RCC 7860 (cell line): Measurements from ENCODE around the gene PEF1.

Experiments used
- DNase-seq: peaks from one replicate; pipeline ENCODE4 v3.0.0-alpha.2; 2015; ENCODE audit warnings: low spot score
- FAIRE-seq: peaks from 2 replicates; lab custom pipeline; 2012; peaks lifted over from hg19 to GRCh38; lab: Jason Lieb, UNC

The PEF1 gene

GRCh38 chr1:31633117-31633516 lies 11.6 kb downstream of the PEF1 start:
- DNase-seq (no peak), FAIRE-seq (no peak)

GRCh38 chr1:31632649-31633048 lies 12.0 kb downstream of the PEF1 start:
- FAIRE-seq (no peak), DNase-seq (no peak)

GRCh38 chr1:31628931-31629556 lies 15.6 kb downstream of the PEF1 start:
- no peak for FAIRE-seq
- no peak for DNase-seq

GRCh38 chr1:31627930-31628559 lies 16.6 kb downstream of the PEF1 start:
- no peak for DNase-seq
- FAIRE-seq = no peak

- FAIRE-seq (no peak), DNase-seq (no peak)
Observed at GRCh38 chr1:31627301-31627929, 17.3 kb downstream of the PEF1 start.

- DNase-seq (no peak), FAIRE-seq (no peak)
Observed at GRCh38 chr1:31626223-31627207, 18.2 kb downstream of the PEF1 start.

GRCh38 chr1:31625561-31626222 lies 19.0 kb downstream of the PEF1 start:
- FAIRE-seq (no peak), DNase-seq (peak; percentile 11)

GRCh38 chr1:31624731-31625514 lies 19.8 kb downstream of the PEF1 start:
- no peak for FAIRE-seq
- no peak for DNase-seq

- FAIRE-seq = no peak
- DNase-seq = no peak
Observed at GRCh38 chr1:31624309-31624708, 20.4 kb downstream of the PEF1 start.

- FAIRE-seq (no peak), DNase-seq (no peak)
Observed at GRCh38 chr1:31623365-31623764, 21.3 kb downstream of the PEF1 start.

- no peak for FAIRE-seq
- DNase-seq = no peak
Observed at GRCh38 chr1:31621847-31622730, 22.6 kb downstream of the PEF1 start.

- no peak for FAIRE-seq
- no peak for DNase-seq
Observed at GRCh38 chr1:31621498-31621820, 23.2 kb downstream of the PEF1 start.

- DNase-seq (no peak), FAIRE-seq (no peak)
Observed at GRCh38 chr1:31620631-31621497, 23.8 kb downstream of the PEF1 start.

- DNase-seq (no peak), FAIRE-seq (no peak)
Observed at GRCh38 chr1:31618916-31619846, 25.5 kb downstream of the PEF1 start.

- no peak for FAIRE-seq
- DNase-seq = no peak
Observed at GRCh38 chr1:31617916-31618746, 26.5 kb downstream of the PEF1 start.

- FAIRE-seq (no peak), DNase-seq (no peak)
Observed at GRCh38 chr1:31617218-31617915, 27.3 kb downstream of the PEF1 start, which contains the start of gene HCRTR1. Gene HCRTR1, plus strand, starts transcription at chr1:31617689. Its CDS starts 1,504 bp downstream, at chr1:31619193.
